ENCODE measurements around the gene STARD7. TPM values are rescaled to one million over a fixed set of nuclear protein-coding genes. Genes with fewer than 3 reads are reported as not detected.

STARD7 gene
- total and polyA plus RNA-seq, 2 experiments from 2014 or later: 161 to 214 TPM

DNA sequence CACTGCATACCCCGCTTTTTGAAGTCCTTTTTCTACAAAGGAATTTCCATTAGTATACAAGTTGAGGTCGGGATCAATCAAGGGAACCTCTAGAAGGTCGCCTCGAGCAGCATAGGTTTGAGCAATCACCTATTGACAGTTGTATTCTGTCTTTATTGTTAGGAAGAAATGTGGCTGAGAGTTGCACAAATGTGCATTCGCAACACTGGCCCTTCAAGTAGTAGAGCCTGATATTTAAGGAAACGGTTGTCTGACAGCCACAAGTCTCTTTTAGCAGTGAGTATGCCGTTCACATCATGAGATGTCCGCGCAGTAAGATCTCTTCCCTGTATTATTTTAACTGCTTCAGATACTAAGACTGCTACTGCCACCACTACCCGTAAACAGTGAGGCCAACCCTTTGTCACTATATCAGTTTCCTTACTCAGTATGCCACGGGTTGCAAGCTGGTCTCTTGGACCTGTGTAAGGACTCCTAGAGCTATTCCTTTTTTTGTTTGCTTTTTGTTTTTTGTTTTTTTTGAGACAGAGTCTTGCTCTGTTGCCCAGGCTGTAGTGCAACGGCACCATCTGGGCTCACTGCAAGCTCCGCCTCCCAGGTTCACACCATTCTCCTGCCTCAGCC is 10.0 kb upstream of the STARD7 start:
- no peak overlapping the region for H3K4me3 ChIP-seq
- H3K9me3 ChIP-seq (ENCODE audit: low read depth): no peaks in the 10 kb centered on the region
- H3K4me1 ChIP-seq (ENCODE audit: low read depth): peaks cover 2% of the 10 kb centered on the region
- H3K27me3 ChIP-seq: no peaks in the 10 kb centered on the region
- TF ChIP-seq, protein P1, sequence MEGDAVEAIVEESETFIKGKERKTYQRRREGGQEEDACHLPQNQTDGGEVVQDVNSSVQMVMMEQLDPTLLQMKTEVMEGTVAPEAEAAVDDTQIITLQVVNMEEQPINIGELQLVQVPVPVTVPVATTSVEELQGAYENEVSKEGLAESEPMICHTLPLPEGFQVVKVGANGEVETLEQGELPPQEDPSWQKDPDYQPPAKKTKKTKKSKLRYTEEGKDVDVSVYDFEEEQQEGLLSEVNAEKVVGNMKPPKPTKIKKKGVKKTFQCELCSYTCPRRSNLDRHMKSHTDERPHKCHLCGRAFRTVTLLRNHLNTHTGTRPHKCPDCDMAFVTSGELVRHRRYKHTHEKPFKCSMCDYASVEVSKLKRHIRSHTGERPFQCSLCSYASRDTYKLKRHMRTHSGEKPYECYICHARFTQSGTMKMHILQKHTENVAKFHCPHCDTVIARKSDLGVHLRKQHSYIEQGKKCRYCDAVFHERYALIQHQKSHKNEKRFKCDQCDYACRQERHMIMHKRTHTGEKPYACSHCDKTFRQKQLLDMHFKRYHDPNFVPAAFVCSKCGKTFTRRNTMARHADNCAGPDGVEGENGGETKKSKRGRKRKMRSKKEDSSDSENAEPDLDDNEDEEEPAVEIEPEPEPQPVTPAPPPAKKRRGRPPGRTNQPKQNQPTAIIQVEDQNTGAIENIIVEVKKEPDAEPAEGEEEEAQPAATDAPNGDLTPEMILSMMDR (IDR thresholded peaks at IDR 0.05; ENCODE audit: low read depth, low read length): no peak
- DNase-seq (ENCODE audit: low read depth in 1 of 2, low spot score in 1 of 2): no peak
- H3K27ac ChIP-seq: no peak overlapping the region
- H3K36me3 ChIP-seq: no peaks in the 10 kb centered on the region

DNA sequence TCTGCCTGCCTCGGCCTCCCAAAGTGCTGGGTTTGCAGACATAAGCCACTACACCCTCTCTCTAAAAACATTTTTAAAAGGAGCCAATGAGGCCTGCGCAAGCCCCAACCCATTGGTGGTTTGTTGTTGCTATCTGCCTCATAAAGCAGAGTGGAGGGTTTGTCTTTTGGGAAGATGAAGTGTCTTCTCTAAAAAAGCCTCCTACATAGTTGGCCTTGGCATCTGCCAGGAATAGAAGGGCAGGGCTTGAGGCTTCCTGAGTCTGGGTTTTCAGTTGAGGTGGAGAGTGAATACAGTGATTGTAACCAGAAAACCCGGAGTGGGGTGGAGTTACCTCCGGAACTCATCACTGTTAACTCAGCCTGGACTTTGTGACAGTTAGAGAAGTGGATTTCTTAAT is 5.9 kb upstream of the STARD7 start:
- H3K4me1 ChIP-seq (ENCODE audit: low read depth): no peaks in the 10 kb centered on the region
- H3K27me3 ChIP-seq: no peaks in the 10 kb centered on the region
- TF ChIP-seq, protein P1 (IDR thresholded peaks at IDR 0.05; ENCODE audit: low read depth, low read length): no peak
- no peak for DNase-seq (ENCODE audit: low read depth in 1 of 2, low spot score in 1 of 2)
- H3K9me3 ChIP-seq (ENCODE audit: low read depth): no peaks in the 10 kb centered on the region
- no peak overlapping the region for H3K4me3 ChIP-seq
- H3K27ac ChIP-seq: no peak overlapping the region
- no peaks in the 10 kb centered on the region for H3K36me3 ChIP-seq

DNA sequence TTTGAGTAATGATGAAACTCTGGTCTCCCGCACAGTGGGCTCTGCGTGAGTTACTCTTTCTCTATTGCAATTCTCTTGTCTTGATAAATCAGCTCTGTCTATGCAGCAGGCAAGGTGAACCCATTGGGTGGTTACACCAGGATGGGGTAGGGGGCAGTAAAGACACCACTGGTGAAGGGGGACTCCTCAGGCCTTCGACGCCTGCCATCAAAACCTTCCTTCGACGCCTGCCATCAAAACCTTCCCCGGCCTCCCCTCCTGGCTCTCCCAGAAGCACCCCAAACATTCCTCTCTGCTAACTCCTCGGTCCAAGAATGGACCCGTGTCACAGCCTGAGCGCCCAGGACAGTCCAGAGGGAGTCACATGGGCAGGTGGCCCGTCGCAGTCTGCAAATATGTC is 4.8 kb upstream of the STARD7 start:
- no peaks in the 10 kb centered on the region for H3K27me3 ChIP-seq
- no peaks in the 10 kb centered on the region for H3K4me1 ChIP-seq (ENCODE audit: low read depth)
- H3K4me3 ChIP-seq: no peak overlapping the region
- no peak for DNase-seq (ENCODE audit: low read depth in 1 of 2, low spot score in 1 of 2)
- TF ChIP-seq, protein P1 (IDR thresholded peaks at IDR 0.05; ENCODE audit: low read depth, low read length): no peak
- H3K36me3 ChIP-seq: no peaks in the 10 kb centered on the region
- no peaks in the 10 kb centered on the region for H3K9me3 ChIP-seq (ENCODE audit: low read depth)
- H3K27ac ChIP-seq: no peak overlapping the region

DNA sequence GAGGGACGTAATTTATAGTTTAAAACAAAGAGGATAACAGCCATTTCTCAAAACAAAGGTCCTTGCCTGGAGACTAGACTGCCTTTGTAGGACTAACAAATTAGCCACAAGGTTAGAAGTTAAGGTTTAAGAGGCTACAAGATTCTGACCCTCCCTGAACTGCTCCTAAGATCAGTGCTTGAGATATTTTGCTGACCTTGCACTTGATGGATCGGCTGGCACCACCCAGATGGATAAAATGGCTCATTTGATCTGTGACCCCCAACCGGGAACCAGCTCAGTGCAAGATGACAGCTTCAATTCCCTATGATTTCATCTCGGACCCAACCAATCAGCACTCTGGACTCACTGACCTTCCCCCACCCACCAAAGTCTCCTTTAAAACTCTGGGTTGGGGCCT is 3.7 kb upstream of the STARD7 start:
- Histone ChIP-seq H3K27ac (no peak overlapping the region), H3K36me3 (no peaks in the 10 kb centered on the region), H3K27me3 (no peaks in the 10 kb centered on the region), H3K4me3 (no peak overlapping the region), H3K9me3 (ENCODE audit: low read depth) (no peaks in the 10 kb centered on the region), H3K4me1 (ENCODE audit: low read depth) (no peaks in the 10 kb centered on the region)
- TF ChIP-seq, protein P1 (IDR thresholded peaks at IDR 0.05; ENCODE audit: low read depth, low read length): no peak
- DNase-seq (ENCODE audit: low read depth in 1 of 2, low spot score in 1 of 2): no peak

DNA sequence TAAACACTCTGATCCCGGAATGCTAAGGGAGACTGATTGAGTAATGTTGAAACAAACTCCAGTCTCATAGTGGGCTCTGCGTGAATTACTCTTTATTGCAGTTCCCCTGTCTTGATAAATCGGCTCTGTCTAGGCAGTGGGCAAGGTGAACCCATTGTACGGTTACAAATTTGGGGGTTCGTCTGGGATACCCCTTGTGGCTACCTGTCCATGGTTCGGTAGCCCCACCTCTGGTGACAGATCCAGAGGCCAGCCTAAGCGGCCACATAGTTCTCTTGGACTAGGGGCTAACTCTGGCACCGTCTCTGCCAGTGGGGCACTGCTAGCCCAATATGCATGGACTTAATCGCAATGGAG is 1.1 kb upstream of the STARD7 start:
- H3K27ac ChIP-seq: peak overlapping the region; percentile 96
- no peak for DNase-seq (ENCODE audit: low read depth in 1 of 2, low spot score in 1 of 2)
- H3K27me3 ChIP-seq: no peaks in the 10 kb centered on the region
- H3K4me3 ChIP-seq: peak overlapping the region; percentile 94
- H3K36me3 ChIP-seq: no peaks in the 10 kb centered on the region
- H3K4me1 ChIP-seq (ENCODE audit: low read depth): peaks cover 22% of the 10 kb centered on the region
- no peaks in the 10 kb centered on the region for H3K9me3 ChIP-seq (ENCODE audit: low read depth)
- TF ChIP-seq, protein P1 (IDR thresholded peaks at IDR 0.05; ENCODE audit: low read depth, low read length): no peak
